G401.6 (cell line): ENCODE measurements around the gene SLC7A6.

Experiments
- FAIRE-seq: peaks from 2 replicates; lab custom pipeline; 2012; peaks lifted over from hg19 to GRCh38; lab: Jason Lieb, UNC

The SLC7A6 gene

DNA sequence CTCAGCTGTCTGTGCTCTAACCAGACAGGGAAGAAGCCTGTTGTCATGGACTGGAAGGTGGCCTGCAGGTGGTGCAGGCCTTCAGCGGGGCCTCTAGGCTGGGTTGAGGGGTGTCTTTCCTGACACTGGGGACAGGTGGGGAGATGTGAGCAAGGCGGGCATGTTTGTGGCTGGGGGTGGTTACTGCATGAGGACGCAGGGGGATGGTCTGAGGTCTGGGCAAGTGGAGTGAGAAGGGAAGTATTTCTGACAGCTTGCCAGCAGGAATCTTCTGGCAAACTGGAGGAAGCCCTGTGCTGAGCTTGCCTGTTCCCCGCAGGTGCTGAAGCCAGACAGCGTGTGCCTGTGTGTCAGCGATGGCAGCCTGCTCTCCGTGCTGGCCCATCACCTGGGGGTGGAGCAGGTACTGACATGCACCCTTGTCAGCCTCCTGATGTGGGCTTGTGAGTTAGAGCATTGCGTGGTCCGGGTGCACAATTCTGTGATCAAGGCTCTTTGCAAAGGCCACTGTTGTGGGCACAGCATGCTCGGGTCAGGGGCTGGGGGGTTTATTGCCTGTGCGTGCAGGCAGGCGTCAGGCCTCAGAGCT is 82.7 kb downstream of the SLC7A6 start:
- FAIRE-seq, result no peak

DNA sequence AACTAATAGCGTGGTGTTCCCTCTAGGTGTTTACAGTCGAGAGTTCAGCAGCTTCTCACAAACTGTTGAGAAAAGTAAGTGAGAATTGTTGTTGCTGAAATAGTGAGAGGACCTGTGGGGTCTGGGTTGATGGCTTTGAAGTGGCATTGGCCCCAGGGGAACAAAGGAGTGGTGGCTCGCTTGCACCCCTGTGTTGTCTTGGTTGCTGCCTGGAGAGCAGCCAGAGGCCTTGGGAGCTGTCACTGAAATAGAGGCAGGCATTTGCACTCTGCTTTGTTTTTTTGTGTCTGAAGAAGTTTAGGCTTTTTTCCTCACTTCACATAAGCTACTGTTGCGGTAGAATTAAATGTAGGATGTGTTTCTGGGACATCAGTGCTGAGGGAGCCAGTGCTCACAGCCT is 83.3 kb downstream of the SLC7A6 start:
- FAIRE-seq, result no peak

GRCh38 chr16:68348639-68349445 is 84.5 kb downstream of the SLC7A6 start:
- FAIRE-seq, result no peak

- FAIRE-seq, result no peak
Observed at GRCh38 chr16:68349838-68350410, 85.6 kb downstream of the SLC7A6 start.

DNA sequence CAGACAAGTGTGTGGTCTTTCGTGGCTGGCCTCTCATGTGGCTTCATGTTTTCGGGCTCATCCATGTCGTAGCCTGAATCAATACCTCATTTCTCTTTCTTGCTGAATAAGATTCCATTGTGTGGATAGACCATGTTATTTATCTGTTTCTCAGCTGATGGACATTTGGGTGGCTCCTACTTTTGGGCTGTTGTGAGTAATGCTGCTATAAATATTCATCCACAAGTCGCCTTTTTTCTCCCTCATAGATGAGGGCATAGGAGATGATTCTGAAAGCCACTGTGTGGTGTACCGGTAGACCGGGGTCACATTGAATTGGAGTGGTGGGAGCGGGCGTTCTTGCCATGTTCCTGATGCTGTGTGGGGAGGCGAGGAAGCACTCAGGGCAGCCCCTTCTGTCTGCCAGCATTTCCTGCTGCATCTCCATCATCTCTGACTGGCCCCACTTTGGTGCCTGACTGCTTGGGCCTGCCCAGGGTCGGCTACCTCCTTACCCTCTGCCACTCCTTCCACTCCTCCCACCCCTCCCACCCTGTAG is 86.6 kb downstream of the SLC7A6 start:
- no peak for FAIRE-seq
